ENCODE results near the gene RPS6KL1. TPM values are rescaled to one million over a fixed set of nuclear protein-coding genes. Genes with fewer than 3 reads are reported as not detected.
"Not testable (repeated sequence)": the region's sequence is repeated elsewhere in the genome, so short reads cannot be mapped to it uniquely, and the experiment has no call there.

Gene RPS6KL1
- polyA plus RNA-seq, 3 donors, result 0.79 to 1.9 (median 1.6) TPM

DNA sequence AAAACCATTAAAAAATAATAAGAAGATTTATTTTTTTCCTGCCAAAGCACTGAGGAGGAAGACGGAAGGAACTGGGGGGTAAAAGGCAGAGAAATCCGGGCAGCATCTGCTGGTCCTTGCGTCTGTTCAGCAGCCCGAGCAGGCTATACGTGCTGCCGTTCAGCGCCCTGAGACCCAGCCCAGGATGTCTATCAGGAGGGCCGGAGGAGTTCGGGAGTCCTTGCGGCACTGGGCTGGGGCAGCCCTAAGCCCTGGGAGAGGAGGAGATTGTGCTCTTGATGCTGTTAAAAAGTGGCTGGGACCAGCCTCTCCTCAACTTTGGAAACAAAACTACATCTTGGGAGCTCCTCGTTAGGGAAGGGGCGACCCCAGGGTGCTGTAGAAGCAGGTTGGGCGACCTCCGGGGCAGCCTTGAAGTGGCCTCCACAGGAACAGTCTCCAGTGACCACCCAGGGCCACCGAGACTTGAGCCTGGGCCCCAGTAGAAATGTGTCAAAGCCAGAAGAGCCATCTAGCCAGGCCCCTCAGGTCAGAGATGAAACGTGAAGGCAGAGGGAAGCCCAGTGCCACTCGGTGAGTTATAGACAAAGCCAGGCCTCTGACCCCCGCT, 18.0 kb upstream of the RPS6KL1 start:
- DNase-seq (ENCODE audit: extremely low read depth in 1 of 11, low read depth in 9 of 11, low spot score in 4 of 11), result no peak

DNA sequence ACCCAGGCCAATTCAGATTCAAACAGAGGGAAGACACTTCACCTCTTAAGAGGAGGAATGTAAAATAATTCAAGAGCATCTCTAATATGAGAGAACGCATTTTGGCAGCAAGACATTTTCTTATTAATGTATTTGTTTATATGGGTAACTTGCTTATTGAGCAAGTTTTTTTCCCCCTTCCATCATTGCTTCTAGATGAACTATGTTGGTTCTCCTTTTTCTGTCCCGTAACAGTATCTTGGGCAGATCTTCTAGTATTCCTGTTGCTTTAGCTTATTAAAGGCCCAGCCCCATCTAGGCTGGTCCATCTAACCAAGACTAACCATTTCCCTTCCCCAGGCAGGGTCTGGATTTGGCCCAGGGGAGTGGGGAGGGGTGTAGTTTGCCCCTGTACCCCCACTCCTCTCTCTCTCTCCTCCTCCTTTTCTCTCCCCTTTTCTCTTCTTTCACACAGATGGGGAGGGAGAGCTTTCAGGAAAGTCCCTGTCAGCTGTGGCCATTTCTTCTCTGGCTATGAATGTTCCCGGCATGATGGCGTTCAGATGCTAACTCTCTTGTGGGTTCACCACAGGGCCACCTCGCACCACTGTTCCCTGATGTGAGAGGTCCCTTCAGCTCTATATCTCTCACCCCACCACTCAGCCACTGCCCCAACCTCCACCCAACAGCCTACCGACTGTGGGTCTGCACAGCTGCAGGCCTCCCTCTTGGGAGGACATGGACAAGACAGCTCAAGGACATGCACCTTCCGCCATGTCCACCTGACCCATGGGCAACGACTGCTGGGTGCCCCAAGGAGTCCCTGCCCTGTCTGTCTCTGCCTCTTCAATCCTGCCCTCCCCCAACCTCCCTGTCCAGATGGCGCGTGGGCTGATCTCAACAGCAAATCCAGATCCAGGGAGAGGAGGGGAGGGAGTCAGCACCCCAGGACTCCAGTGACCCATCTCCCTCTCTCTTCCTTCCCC, 15.8 kb upstream of the RPS6KL1 start:
- DNase-seq (ENCODE audit: extremely low read depth in 1 of 11, low read depth in 9 of 11, low spot score in 4 of 11), result no peak

DNA sequence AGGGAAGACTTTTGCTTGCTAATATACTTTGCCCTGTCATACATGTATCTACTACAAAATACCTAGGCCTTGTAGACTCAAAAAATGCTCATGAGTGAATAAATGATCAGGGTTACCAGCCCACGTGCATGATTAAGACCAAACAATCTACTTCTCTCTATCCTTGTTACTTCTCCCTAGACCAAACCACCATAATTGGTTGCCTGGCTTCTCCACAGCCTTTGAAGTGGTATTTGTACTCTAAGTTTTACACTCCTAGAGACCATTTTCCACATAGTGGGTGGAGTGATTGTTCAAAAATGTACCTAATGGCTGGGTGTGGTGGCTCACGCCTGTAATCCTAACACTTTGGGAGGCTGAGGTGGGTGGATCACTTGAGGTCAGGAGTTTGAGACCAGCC, 14.1 kb upstream of the RPS6KL1 start:
- no peak for DNase-seq (ENCODE audit: extremely low read depth in 1 of 11, low read depth in 9 of 11, low spot score in 4 of 11)

DNA sequence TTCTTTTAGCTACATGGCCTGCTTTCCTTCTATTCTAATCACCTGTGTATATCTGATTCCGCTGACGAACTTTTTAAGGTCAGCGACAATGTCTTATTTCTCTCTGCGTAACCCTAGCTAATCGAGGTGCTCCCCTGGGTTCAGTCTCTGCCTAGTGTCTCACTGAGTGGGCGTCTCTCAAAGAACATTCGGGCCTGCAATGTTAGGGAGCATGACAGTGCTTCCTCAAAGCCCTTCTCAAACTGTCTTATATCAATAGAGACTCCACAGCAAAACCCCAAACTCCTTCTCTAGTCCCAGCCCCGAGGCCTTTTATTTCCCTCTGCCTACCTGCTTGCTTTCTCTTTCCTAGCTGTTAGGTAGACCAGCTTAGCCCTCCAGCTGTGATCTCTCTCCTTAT, 13.7 kb upstream of the RPS6KL1 start:
- DNase-seq (ENCODE audit: extremely low read depth in 1 of 11, low read depth in 9 of 11, low spot score in 4 of 11), result no peak

DNA sequence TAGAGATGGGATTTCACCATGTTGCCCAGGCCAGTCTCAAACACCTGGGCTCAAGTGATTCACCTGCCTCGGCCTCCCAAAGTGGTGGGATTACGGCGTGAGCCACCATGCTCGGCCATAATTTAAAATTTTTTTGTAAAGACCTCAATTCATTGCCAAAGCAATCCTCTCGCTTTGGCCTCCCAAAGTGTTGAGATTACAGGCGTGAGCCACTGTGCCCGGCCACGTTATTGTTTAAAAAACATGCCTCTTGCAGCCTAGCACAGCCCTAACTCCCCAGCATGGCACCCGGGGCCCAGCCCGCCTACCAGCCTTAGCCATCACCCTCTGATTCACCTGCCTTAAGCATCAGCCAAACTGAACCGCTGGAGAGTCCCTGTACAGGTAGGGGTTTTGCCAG, 13.1 kb upstream of the RPS6KL1 start:
- DNase-seq (ENCODE audit: extremely low read depth in 1 of 11, low read depth in 9 of 11, low spot score in 4 of 11), result no peak

DNA sequence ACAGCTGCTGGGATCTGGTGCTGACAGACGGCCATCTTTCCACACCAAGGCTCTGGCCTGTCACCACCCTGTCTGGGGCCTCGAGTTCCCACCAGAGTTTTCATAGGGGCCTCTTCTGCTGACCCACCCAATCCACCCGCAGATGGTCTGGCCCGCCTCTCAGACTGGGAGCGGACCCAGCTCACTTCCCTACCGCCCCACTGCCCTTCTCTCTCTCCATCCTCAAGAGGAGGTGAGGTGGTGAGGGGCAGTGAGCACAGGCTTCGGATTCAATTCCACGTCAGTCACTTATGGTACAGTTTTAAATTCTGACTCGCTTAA, 12.3 kb upstream of the RPS6KL1 start:
- no peak for DNase-seq (ENCODE audit: extremely low read depth in 1 of 11, low read depth in 9 of 11, low spot score in 4 of 11)

DNA sequence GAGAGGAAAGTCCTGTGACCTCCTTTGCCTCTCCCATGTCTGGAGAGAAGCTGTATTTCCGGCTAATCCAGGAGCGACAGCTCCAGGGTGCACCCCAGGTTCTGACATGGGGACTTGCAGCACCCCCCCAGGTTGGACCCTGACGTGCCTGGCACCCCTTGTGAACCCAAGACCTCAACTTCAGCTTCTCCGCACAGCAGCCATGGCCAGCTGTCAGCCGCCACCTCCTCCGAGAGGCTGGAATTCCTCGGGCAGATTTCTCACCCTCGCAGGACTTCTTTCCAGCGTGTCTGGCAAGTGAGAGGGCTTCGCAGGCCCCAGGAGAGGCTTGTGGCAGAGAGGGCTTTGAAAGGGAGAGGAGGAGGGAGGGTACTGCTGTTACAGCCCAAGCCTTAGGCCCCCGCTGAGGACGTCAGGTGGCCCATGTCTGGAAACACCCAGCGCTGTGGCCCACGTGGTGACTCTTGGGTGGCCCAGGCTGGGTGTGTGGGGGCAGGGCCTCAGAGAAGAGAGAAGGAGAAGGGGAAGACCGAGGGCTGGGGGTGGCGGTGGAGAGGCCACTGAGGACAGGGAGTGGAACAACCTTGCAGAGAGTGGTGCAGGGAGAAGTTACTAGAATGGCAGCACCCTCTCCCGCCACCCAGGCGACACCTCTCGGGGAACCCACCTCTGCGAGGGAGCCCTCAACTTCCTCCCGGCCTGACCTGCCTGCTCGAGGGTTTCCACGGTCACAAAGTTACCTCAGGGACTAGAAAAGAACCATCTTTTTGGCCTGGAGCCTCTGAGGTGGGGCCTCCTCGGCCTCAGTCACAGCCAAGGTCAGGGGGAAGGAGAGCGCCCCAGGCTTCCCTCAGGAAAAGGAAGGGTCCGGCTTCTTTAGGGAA, 11.7 kb upstream of the RPS6KL1 start:
- no peak for DNase-seq (ENCODE audit: extremely low read depth in 1 of 11, low read depth in 9 of 11, low spot score in 4 of 11)

DNA sequence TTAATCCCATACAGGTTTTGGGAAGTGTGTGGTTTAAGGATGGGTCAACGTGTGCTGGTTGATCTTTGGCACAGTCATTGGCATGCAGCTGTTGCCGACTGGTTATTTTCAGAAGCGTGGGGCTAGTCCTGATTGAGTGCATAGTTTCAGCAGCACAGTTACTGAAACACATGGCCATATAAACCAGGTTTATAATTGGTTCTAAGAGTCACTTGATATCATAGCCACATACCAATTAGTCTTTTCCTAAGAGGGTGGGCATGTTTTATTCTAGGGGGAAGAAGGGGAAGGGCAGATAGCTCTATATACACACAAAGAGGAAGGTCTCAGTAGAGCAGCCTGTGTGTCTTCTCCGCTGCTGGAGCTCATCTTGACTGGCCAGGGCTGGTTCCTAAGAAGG, 11.0 kb upstream of the RPS6KL1 start:
- DNase-seq (ENCODE audit: extremely low read depth in 1 of 11, low read depth in 9 of 11, low spot score in 4 of 11), result no peak

DNA sequence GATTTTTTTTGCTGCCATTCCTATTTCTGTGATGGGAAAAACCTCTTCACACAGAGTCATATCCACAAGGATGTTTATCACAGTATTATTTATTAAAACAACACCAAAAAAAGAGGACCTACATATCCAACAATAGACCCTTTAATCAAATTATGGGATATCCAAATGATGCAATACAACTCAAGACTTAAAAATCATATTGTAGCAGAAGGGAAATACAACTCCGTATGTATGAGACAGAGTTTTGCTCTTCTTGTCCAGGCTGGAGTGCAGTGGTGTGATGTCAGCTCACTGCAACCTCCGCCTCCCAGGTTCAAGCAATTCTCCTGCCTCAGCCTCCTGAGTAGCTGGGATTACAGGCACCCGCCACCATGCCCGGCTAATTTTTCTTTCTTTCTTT, 9.9 kb upstream of the RPS6KL1 start:
- DNase-seq (ENCODE audit: extremely low read depth in 1 of 11, low read depth in 9 of 11, low spot score in 4 of 11), result not testable (repeated sequence)

DNA sequence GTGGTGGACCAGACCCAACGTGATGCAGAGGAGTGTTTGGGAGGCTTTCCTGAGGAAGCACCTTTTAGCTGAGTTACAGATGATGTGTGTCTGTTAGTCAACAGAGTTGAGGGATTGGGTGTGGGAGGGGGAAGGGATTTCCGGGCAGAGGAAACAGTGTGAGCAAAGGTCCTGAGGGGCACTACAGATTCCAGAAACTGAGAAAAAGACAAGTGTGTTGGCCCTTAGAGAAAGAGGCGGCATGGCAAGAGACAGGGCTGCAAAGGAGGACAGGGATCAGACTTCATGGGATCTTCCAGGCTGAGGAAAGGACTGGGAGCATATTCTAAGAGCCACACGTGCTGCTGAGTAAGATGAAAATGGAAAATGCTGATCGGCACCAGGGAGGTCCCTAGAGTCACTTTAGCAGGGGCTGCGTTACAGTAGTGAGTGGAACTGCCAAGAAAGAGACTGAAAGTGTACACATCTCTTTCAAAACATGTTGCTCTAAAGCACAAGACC, 9.4 kb upstream of the RPS6KL1 start:
- no peak for DNase-seq (ENCODE audit: extremely low read depth in 1 of 11, low read depth in 9 of 11, low spot score in 4 of 11)

DNA sequence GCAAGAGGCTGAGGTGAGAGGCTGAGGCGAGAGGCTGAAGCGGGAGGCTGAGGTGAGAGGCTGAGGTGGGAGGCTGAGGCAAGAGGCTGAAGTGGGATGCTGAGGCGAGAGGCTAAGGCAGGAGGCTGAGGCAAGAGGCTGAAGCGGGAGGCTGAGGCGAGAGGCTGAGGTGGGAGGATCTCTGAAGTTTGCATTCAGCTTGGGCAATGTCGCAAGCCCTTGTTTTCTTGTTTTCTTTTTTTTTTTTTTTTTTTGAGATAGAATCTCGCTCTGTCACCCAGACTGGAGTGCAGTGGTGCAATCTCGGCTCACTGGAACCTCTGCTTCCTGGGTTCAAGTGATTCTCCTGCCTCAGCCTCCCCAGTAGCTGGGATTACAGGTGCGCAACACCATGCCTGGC, 8.7 kb upstream of the RPS6KL1 start:
- not testable (repeated sequence) for DNase-seq (ENCODE audit: extremely low read depth in 1 of 11, low read depth in 9 of 11, low spot score in 4 of 11)

DNA sequence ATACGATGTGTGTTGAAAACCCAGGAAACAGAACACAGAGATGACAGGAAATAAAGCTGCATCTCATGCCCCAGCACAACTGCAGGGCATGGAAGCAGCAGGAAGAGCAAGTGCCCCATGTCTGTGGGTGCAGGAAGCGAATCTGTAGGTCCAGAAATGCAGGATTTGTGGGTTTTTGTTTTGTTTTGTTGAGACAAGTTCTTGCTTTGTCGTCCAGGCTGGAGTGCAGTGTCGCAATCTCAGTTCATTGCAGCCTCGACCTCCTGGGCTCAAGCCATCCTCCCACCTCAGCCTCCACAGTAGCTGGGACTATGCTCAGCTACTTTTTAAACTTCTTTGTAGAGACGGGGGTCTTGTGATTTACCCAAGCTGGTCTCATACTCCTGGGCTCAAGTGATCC, 6.2 kb upstream of the RPS6KL1 start:
- no peak for DNase-seq (ENCODE audit: extremely low read depth in 1 of 11, low read depth in 9 of 11, low spot score in 4 of 11)

DNA sequence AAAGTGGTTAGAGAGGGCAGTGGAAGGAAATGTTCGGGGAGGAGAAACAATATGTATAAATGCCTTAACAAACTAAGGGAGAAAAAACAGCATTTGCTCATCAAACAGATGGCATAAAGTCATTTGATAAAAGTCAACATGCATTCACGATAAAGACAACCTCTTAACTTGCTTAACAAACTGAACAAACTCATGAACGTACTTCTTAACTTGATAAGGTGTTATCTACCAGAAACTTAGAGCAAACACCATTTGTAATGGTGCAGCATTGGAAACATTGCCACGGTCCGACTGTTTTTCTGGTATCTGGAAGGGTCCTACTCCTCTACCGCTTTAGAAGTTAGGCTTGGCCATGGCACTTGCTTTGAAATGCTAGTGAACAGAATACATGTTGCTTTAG, 4.2 kb upstream of the RPS6KL1 start:
- no peak for DNase-seq (ENCODE audit: extremely low read depth in 1 of 11, low read depth in 9 of 11, low spot score in 4 of 11)

DNA sequence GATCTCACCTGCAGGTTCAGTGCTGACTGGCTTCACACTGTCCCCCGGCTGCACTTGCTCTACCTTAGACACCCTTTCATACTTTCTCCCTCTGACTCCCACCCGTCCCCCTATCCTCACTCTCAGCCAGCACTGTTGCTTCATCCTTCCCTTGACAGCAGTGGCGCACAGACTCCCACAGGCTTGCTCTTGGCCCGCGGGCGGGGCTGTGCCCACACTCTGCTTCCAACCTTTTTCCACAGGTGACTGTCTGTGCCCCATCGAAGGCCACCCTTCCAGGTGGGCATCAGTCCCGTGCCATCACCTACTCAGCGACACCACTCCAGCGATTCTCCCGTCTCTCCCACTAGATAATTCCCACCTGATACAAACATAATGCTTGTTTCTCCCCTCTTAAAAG, 1.0 kb upstream of the RPS6KL1 start:
- no peak for DNase-seq (ENCODE audit: extremely low read depth in 1 of 11, low read depth in 9 of 11, low spot score in 4 of 11)

DNA sequence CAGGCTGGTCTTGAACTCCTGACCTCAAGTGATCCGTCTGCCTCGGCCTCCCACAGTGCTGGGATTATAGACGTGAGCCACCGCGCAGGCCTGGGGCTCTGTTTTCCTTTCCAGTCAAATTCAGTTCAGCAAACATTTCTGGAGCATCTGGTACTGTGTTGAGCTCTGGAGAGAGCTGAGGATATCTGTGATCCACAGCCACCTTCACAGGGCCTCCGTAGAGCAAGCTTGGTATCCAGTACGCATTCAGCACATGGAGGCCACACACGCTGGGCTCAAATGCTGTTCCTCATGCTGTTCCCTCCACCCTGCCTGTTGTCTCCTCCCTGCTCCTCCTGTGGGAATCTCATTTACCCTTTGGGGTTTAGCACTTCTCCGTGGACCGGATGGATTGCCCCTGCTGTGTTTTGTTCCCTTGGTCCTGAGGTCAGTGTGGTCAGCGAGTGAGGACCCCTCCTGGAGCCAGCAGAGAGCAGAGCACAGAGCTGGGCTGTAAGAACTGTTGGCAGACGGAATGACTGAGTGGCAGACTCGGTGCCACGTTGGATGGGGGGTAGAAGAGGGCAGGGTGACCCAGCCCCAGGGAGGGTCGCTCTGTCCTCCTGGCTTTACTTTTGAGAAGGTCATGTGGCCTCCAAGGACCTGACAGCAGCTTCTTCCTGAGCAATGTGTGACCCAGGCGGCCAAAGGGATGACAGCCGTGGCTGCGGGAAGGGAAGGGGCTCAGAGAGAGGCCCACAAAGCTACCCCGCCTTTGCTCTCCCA, 891 bp downstream of the RPS6KL1 start:
- no peak for DNase-seq (ENCODE audit: extremely low read depth in 1 of 11, low read depth in 9 of 11, low spot score in 4 of 11)

DNA sequence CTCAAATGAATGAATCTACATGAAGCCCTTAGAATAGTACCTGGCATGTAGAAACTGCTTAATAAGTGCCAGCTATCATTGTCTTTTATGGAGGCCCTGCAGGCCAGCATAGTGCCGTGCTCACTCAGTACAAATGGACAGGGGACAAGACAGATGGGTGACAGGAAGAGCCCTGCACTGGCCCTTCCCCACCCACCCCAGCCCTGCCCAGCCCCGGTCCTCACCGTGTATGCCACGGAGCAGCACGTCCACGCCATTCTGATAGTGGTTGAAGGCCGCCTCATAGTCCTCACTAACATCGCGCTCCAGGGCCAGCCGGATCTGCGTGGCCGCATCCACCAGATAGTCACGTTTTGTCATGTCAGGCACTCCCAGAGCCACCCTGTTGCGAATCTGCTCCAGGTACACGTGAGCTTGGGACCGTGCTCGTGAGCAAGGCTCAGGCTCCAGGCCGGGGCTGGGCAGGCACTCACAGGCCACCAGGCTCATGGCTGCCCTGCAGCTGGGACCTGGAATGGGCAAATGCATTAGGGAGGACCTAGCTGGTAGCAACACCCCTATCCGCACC, 1.9 kb downstream of the RPS6KL1 start:
- no peak for DNase-seq (ENCODE audit: extremely low read depth in 1 of 11, low read depth in 9 of 11, low spot score in 4 of 11)

DNA sequence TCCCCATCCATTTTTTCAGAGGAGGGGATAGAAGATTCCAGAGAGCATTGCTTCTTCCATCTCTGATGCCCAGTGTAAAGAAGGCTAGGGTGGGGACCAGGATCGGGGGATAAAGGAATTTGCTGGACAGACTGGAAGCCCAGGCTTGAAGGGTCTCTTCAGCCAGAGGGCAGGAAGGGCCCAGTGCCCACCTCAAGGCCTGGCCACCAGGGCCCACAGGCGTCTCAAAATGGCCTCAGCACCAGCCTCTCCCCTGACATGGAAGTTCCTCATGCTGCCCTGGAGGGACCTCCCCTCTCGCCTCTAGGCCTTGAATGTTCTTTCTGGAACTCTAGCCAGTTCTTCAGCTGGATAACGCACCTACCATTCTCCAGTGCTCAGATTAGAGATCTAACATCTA, 2.8 kb downstream of the RPS6KL1 start:
- DNase-seq (ENCODE audit: extremely low read depth in 1 of 11, low read depth in 9 of 11, low spot score in 4 of 11), result no peak

DNA sequence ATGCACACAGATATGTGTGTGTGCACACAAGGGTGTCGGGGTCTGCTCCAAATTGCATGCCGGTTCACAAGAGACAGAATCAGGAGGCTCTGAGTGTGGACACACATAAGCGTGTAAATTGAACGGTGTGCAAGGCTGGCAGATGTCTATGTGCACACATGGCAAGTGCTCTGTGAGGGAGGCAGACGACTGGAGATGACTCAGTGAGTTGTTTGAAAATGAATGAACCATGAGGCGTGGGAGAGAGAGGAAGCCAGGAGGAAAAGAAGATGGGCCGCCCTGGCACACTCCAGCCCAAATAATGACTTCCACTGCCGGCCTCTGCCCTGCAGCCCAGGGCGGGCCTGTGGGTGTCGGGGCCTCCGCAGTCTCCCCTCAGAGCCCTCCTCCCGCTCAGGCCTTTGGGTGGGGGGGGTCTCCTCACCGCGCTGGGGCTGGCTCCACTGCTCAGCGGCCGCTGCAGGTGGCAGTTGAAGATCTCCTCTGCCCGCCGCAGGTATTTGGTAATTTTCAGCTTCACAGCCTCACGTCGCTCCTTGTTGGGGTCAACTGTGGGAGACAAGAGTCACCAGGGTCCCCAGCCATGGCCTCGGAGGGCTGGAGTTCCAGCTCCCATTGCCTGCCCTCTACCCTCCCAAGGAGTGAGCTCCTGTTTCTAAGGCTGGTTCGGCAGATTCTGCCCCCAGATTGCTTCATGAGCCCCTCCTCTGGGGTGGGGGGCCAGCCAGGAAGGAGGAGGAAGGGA, 3.5 kb downstream of the RPS6KL1 start:
- DNase-seq (ENCODE audit: extremely low read depth in 1 of 11, low read depth in 9 of 11, low spot score in 4 of 11), result no peak

Data from renal cortex interstitium (tissue), 11 donors.